GM12872 (cell line): ENCODE measurements around the gene UGP2.

ENCODE experiments used
- TF ChIP-seq, protein P1 (sequence below): IDR thresholded peaks from 3 replicates; pipeline ENCODE4 v1.5.1; 2011; ENCODE audit warnings: low read depth, mild to moderate bottlenecking, low read length, moderate library complexity; ENCODE audit not compliant: insufficient read depth

UGP2 gene

GRCh38 chr2:63850204-63850571 is 8.5 kb downstream of the UGP2 start:
- TF ChIP-seq, protein P1, sequence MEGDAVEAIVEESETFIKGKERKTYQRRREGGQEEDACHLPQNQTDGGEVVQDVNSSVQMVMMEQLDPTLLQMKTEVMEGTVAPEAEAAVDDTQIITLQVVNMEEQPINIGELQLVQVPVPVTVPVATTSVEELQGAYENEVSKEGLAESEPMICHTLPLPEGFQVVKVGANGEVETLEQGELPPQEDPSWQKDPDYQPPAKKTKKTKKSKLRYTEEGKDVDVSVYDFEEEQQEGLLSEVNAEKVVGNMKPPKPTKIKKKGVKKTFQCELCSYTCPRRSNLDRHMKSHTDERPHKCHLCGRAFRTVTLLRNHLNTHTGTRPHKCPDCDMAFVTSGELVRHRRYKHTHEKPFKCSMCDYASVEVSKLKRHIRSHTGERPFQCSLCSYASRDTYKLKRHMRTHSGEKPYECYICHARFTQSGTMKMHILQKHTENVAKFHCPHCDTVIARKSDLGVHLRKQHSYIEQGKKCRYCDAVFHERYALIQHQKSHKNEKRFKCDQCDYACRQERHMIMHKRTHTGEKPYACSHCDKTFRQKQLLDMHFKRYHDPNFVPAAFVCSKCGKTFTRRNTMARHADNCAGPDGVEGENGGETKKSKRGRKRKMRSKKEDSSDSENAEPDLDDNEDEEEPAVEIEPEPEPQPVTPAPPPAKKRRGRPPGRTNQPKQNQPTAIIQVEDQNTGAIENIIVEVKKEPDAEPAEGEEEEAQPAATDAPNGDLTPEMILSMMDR, result no peak

GRCh38 chr2:63850649-63851048 is 9.0 kb downstream of the UGP2 start:
- TF ChIP-seq, protein P1, result no peak

- TF ChIP-seq, protein P1, result no peak
Observed at GRCh38 chr2:63851691-63852311, 10.1 kb downstream of the UGP2 start.

DNA sequence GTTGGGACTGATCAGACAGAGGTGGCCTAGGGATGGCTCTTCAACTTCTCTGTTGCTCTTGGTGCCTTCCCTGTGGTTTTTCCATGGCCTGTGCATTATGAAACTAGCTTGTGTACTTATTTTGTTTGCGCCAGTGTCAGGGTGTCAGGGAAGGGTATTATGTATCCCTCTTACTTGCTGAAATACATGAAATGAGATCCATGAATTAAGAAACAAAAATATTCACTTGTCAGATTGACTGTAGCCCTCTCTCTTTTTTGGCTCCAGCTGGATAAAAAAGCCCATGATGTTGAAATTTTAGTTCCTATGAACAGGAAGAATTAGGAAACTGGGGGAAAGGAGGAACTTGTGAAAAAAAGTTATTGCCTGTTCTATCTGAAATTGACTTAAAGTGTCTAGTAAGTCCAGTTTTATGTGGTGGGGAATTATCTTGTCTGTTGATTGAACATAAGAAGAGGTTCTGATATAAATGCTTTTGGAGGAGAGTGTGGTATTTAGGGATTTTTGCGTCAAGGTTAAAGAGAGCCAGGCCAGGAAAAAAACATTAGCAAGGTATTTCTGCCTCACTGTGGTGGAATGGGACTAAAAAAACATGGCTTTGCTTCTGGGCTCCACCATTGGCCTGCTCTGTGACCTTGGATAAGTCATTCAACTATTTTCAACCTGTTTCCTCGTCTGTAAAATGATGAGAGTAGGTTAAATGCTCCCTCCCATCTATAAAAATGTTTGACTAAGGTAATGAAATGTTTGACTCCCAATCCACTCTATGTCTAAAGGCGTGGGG is 12.0 kb downstream of the UGP2 start:
- TF ChIP-seq, protein P1, result no peak

GRCh38 chr2:63855418-63856302 is 14.0 kb downstream of the UGP2 start:
- TF ChIP-seq, protein P1, result no peak

DNA sequence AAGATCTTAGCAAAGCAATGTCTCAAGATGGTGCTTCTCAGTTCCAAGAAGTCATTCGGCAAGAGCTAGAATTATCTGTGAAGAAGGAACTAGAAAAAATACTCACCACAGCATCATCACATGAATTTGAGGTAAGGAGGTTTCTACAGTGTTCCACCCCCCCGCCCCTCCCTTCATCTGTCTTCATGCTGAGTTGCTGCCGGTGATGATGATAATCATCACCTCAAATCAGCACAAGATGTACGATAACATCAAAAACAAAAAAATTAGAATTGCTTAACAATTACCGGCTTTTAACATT is 14.6 kb downstream of the UGP2 start:
- TF ChIP-seq, protein P1, result no peak

DNA sequence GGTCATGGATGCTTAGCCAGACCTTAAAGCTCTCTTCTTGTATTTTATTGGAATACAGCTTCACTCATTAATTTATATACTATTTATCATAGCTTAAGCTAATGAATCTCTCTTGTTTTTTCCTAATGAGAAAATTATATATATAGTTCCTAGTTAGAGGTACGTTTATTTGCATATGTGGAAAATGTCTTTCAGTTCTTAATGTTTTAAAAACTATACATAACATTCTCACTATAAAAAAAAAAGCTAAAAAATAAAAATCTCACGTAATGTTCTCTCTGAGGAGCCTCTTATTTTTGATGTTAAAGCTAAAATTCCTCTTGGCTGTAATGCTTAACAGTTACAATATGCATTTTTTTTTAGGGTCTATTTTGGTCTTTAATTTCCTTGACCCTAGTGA is 16.6 kb downstream of the UGP2 start:
- TF ChIP-seq, protein P1, result no peak
